AG04449 (cell line): ENCODE measurements around the gene JPH2.

Experiments used
- CTCF ChIA-PET: fragments of 350-600 bp; formaldehyde crosslinking; extraction: SDS; loops from one replicate; lab custom pipeline; 2021; ENCODE audit warnings: antibody characterized with exemption; lab: Yijun Ruan, JAX
- POLR2A ChIA-PET: fragments of 400-600, 350-600 bp; formaldehyde crosslinking; extraction: SDS; loops from one replicate; lab custom pipeline; 2020; ENCODE audit warnings: antibody characterized with exemption, inconsistent platforms; lab: Yijun Ruan, JAX
- DNase-seq: peaks from one replicate; pipeline ENCODE4 v3.0.0-alpha.2; 2010; ENCODE audit warnings: low read depth, low spot score
- H3K4me3 ChIP-seq: 2 replicates; pipeline ENCODE4 v1.5.1; 2011; ENCODE audit warnings: low read depth, mild to moderate bottlenecking, control low read depth, low read length
- CTCF ChIP-seq: IDR thresholded peaks from one replicate; pipeline ENCODE4 v1.5.1; 2011; ENCODE audit warnings: mild to moderate bottlenecking, moderate library complexity, low read length, control low read depth, inconsistent platforms; ENCODE audit not compliant: insufficient read depth; ENCODE audit errors: missing control alignments

Gene JPH2

GRCh38 chr20:44215125-44215524, 28.1 kb upstream of the JPH2 start:
- DNase-seq = no peak
- CTCF ChIA-PET = interaction anchor here (0.6 to 12.4 kb wide), 32 partner anchors 8 to 673 kb away, joined by 3 to 452 read pairs (median 4); partner anchors contain the start of genes FITM2 and TTPAL
- TF ChIP-seq CTCF = peak; percentile 92
- POLR2A ChIA-PET = no interaction called here
- H3K4me3 ChIP-seq = no peak overlapping the region

- POLR2A ChIA-PET = no interaction called here
Observed at GRCh38 chr20:44212792-44213191, 25.8 kb upstream of the JPH2 start.

GRCh38 chr20:44211177-44212039, 24.4 kb upstream of the JPH2 start:
- CTCF ChIA-PET = interaction anchor here (1.1 to 12.4 kb wide), 10 partner anchors 12 to 472 kb away, joined by 3 to 452 read pairs (median 32); partner anchors contain the start of gene FITM2
- no peak for TF ChIP-seq CTCF
- POLR2A ChIA-PET = interaction anchor here (0.9 kb wide), 1 partner anchor 100 kb away, joined by 4 read pairs; the partner anchor contains the start of gene FITM2
- H3K4me3 ChIP-seq = peak overlapping the region; percentile 77
- no peak for DNase-seq

More at GRCh38 chr20:44212792-44213191, 25.8 kb upstream of the JPH2 start:
- TF ChIP-seq CTCF = no peak
- no peak overlapping the region for H3K4me3 ChIP-seq
- DNase-seq = no peak
- CTCF ChIA-PET = interaction anchor here (0.8 to 12.4 kb wide), 13 partner anchors 10 to 472 kb away, joined by 3 to 452 read pairs (median 8); partner anchors contain the start of gene FITM2

GRCh38 chr20:44210406-44211176, 23.6 kb upstream of the JPH2 start, which contains the start of gene OSER1:
Gene OSER1, minus strand, starts transcription at chr20:44210771. Its CDS starts 3,814 bp downstream, at chr20:44206957.
- no peak for DNase-seq
- POLR2A ChIA-PET = interaction anchor here (0.6 kb wide), 1 partner anchor 25 kb away, joined by 3 read pairs; no protein-coding TSS in a partner anchor
- TF ChIP-seq CTCF = no peak
- CTCF ChIA-PET = interaction anchor here (1.0 to 3.0 kb wide), 3 partner anchors 21 to 93 kb away, joined by 3 to 30 read pairs (median 4); partner anchors contain the start of gene JPH2
- peak within 1 kb of the TSS; percentile 89 for H3K4me3 ChIP-seq

- DNase-seq = no peak
- POLR2A ChIA-PET = interaction anchor here (0.6 kb wide), 1 partner anchor 26 kb away, joined by 3 read pairs; no protein-coding TSS in a partner anchor
Observed at GRCh38 chr20:44209686-44210405, 22.9 kb upstream of the JPH2 start.

More at GRCh38 chr20:44209686-44210405, 22.9 kb upstream of the JPH2 start:
- TF ChIP-seq CTCF = no peak
- CTCF ChIA-PET = interaction anchor here (1.0 to 3.0 kb wide), 3 partner anchors 21 to 93 kb away, joined by 3 to 30 read pairs (median 4); partner anchors contain the start of gene JPH2
- peak overlapping the region; percentile 89 for H3K4me3 ChIP-seq
